ENCODE data around the gene PCK2. TPM values are rescaled to one million over a fixed set of nuclear protein-coding genes. Genes with fewer than 3 reads are reported as not detected.

PCK2 gene
- total RNA-seq, 4 donors from 2014 or later, result 10.5 to 13.5 (median 12.8) TPM

DNA sequence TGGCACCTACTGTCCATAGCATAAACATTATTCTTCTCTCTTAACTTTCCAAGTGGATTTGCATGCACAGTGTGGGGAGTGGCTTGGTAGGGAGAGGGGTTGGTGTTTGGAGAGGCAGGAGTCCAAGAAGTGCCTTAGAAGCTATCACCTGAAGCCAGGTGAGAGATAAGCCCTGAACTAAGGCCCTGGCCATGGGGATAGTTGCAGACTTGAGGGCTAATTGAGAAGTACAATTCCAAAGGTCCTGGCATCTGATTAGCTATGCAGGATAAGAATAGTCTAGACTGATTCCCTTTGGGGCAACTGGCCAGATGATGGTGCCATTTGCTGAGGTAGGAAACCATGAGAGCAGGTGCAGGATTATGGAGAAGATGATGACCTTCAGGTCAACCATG lies 2.0 kb upstream of the PCK2 start:
- Histone ChIP-seq H3K4me3 (no peak overlapping the region), H3K9me3 (no peaks in the 10 kb centered on the region), H3K27ac (peak overlapping the region in 1 of 4 donors; percentile 98), H3K4me1 (peaks cover 18 to 30% (median 21%) of the 10 kb centered on the region in 3 donors), H3K36me3 (no peaks in the 10 kb centered on the region), H3K27me3 (no peaks in the 10 kb centered on the region)
- intact Hi-C loops (cut with DNase I), result no loop called here
- DNase-seq, result no peak
- TF ChIP-seq POLR2A (IDR thresholded peaks at IDR 0.05), result no peak
- TF ChIP-seq, protein P1, sequence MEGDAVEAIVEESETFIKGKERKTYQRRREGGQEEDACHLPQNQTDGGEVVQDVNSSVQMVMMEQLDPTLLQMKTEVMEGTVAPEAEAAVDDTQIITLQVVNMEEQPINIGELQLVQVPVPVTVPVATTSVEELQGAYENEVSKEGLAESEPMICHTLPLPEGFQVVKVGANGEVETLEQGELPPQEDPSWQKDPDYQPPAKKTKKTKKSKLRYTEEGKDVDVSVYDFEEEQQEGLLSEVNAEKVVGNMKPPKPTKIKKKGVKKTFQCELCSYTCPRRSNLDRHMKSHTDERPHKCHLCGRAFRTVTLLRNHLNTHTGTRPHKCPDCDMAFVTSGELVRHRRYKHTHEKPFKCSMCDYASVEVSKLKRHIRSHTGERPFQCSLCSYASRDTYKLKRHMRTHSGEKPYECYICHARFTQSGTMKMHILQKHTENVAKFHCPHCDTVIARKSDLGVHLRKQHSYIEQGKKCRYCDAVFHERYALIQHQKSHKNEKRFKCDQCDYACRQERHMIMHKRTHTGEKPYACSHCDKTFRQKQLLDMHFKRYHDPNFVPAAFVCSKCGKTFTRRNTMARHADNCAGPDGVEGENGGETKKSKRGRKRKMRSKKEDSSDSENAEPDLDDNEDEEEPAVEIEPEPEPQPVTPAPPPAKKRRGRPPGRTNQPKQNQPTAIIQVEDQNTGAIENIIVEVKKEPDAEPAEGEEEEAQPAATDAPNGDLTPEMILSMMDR (IDR thresholded peaks at IDR 0.05), result no peak

DNA sequence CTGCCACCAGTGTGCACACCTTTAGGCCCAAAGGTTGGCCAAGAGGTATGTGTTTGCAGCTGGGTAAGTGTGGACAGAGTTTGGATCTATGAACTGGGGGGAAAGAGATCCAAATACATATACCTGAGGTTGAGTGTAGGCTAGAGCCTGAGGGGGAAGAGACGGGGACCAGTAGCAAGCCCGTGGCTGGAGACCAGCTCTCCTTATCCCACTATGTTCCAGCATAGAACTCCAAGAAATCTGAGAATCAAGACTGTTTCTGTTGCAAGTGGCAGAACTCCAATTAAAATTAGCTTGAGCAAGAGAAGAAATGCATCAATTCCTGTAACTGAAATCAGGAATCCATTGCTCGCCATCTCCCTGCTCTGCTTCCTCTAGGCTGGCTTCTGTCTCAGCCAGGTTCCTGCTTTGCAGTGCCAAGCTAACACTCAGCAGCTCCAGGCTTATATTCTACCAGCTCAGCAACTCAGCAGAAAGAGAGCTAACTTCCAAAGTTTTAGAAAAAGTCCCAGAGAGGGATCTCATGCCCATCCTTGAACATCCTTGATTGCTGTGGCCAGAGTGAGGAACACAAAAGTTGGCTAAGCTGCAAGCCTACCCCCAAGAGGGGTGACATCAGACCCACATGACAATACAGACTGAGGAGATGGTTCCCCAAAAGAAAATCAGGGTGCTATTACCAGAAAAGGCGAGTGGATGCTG lies 1.5 kb upstream of the PCK2 start:
- 85 to 92% methylated on average over 4 of the region's 4 CpGs for WGBS, 2 donors
- intact Hi-C loops (cut with DNase I), result no loop called here
- TF ChIP-seq, protein P1 (IDR thresholded peaks at IDR 0.05), result no peak
- TF ChIP-seq POLR2A (IDR thresholded peaks at IDR 0.05), result no peak
- H3K27me3 ChIP-seq, result no peaks in the 10 kb centered on the region
- peaks cover 18 to 30% (median 21%) of the 10 kb centered on the region in 3 donors for H3K4me1 ChIP-seq
- no peak overlapping the region for H3K4me3 ChIP-seq
- no peak for DNase-seq
- H3K36me3 ChIP-seq, result peaks cover 0 to 2% (median 0%) of the 10 kb centered on the region in 3 donors
- peak overlapping the region; percentile 96 to 98 (median 98) for H3K27ac ChIP-seq
- H3K9me3 ChIP-seq, result no peaks in the 10 kb centered on the region

DNA sequence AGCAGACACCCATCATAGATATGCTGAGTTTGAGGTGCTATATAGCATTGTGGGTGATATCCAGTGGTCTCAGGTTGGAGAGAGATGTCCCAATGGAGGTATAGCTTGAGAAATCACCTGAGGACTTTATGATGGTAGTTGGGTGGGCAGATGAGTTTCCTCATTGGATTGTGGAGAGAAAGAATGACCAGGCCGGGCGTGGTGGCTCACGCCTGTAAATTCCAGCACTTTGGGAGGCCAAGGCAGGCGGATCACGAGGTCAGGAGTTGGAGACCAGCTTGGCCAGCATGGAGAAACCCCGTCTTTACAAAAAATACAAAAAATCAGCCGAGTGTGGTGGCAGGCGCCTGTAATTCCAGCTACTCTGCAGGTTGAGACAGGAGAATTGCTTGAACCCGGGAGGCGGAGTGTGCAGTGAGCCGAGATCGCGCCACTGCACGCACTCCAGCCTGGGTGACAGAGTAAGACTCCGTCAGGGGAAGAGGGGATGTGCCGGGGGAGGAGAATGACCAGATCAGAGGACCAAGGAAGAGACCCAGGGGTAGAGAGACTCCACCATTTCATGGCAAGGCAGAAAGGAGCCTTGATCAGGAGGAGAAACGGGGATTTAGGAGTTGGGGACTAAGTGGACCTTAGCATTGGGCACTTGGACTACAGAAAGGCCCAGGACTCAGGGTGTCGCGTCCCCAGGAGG lies 757 bp upstream of the PCK2 start:
- H3K9me3 ChIP-seq, result no peaks in the 10 kb centered on the region
- DNase-seq, result no peak
- H3K36me3 ChIP-seq, result peaks cover 0 to 9% (median 0%) of the 10 kb centered on the region in 3 donors
- intact Hi-C loops (cut with DNase I), result no loop called here
- peak overlapping the region; percentile 96 to 98 (median 98) for H3K27ac ChIP-seq
- H3K4me1 ChIP-seq, result peaks cover 18 to 30% (median 21%) of the 10 kb centered on the region in 3 donors
- TF ChIP-seq, protein P1 (IDR thresholded peaks at IDR 0.05), result no peak
- TF ChIP-seq POLR2A (IDR thresholded peaks at IDR 0.05), result no peak
- 43 to 51% methylated on average over 18 to 19 of the region's 19 CpGs for WGBS, 2 donors
- H3K27me3 ChIP-seq, result no peaks in the 10 kb centered on the region
- H3K4me3 ChIP-seq, result peak overlapping the region; percentile 90 to 96 (median 94)

DNA sequence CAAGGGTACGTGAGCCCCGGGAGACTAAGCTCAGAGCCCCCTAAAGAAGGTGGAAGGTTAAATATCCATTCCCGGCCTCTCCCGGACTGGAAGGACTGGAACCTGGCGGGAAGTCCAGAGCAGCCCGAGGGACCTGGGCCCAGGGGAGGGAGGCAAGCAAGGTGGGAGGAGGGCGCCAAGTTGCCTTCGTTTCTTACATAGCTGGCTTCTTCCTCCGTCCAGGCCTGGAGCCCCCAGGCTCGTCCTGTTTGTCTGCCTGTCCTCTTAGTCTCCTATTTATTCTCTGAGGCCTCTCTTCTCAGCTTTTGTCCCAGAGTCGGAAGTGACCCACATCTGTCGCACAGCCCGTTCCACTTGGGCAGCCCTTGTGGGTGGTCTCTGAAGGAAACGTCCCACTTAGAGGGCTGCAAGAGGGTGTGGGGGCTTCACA lies 745 bp downstream of the PCK2 start:
- TF ChIP-seq, protein P1 (IDR thresholded peaks at IDR 0.05), result no peak
- DNase-seq, result no peak
- Histone ChIP-seq H3K36me3 (peaks cover 0 to 24% (median 0%) of the 10 kb centered on the region in 3 donors), H3K4me1 (peaks cover 18 to 30% (median 21%) of the 10 kb centered on the region in 3 donors), H3K4me3 (peak overlapping the region; percentile 90 to 96 (median 94)), H3K27ac (peak overlapping the region; percentile 96 to 98 (median 98)), H3K27me3 (no peaks in the 10 kb centered on the region), H3K9me3 (no peaks in the 10 kb centered on the region)
- 8 to 17% methylated on average over 8 of the region's 14 CpGs for WGBS, 2 donors
- intact Hi-C loops (cut with DNase I), result no loop called here
